Measurements from ENCODE around the gene TMEM63A.

DNA sequence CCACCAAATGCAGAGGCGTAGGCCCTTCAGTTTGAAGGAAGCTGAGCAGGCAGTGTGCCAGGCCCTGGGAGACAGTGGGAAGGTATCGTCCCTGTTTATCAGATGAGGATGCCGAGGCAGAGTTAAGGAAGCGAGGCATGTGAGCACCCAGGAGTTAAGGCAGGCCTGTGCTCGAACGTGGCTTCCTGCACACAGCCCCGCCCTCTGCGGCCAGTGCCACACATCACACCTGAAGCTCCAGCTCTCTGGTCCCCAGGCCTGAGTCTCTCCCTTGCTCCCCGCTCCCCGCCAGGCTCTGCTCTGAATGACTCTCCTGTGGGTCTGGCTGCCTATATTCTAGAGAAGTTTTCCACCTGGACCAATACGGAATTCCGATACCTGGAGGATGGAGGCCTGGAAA, 40.1 kb downstream of the TMEM63A start:
- TF ChIP-seq, protein P1, sequence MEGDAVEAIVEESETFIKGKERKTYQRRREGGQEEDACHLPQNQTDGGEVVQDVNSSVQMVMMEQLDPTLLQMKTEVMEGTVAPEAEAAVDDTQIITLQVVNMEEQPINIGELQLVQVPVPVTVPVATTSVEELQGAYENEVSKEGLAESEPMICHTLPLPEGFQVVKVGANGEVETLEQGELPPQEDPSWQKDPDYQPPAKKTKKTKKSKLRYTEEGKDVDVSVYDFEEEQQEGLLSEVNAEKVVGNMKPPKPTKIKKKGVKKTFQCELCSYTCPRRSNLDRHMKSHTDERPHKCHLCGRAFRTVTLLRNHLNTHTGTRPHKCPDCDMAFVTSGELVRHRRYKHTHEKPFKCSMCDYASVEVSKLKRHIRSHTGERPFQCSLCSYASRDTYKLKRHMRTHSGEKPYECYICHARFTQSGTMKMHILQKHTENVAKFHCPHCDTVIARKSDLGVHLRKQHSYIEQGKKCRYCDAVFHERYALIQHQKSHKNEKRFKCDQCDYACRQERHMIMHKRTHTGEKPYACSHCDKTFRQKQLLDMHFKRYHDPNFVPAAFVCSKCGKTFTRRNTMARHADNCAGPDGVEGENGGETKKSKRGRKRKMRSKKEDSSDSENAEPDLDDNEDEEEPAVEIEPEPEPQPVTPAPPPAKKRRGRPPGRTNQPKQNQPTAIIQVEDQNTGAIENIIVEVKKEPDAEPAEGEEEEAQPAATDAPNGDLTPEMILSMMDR (IDR thresholded peaks at IDR 0.05; ENCODE audit: low read length) = no peak
- TF ChIP-seq EZH2 (IDR thresholded peaks at IDR 0.05; ENCODE audit: borderline replicate concordance, low read length) = no peak

All from OCI-LY1 (cell line).